Retinal pigment epithelial cell (primary cell): ENCODE results near the gene USP34.

Experiments
- DNase-seq: peaks from one replicate; pipeline ENCODE4 v3.0.0-alpha.2; 2010; ENCODE audit warnings: low read depth
- H3K4me3 ChIP-seq: 2 replicates; pipeline ENCODE4 v1.5.1; 2011; ENCODE audit warnings: mild to moderate bottlenecking, low read length, control low read depth, moderate library complexity
- CTCF ChIP-seq: conservative IDR thresholded peaks from 2 replicates; pipeline ENCODE4 v1.5.1; 2011; ENCODE audit warnings: low read depth, low read length, control low read depth, inconsistent platforms

USP34 gene

GRCh38 chr2:61277756-61278155 is 193.1 kb downstream of the USP34 start:
- TF ChIP-seq CTCF, result no peak
- no peak for DNase-seq
- no peak overlapping the region for H3K4me3 ChIP-seq

GRCh38 chr2:61275575-61276184 is 195.2 kb downstream of the USP34 start:
- DNase-seq, result no peak
- no peak for TF ChIP-seq CTCF
- no peak overlapping the region for H3K4me3 ChIP-seq

GRCh38 chr2:61272421-61273070 is 198.3 kb downstream of the USP34 start:
- no peak for DNase-seq
- TF ChIP-seq CTCF, result no peak
- no peak overlapping the region for H3K4me3 ChIP-seq

GRCh38 chr2:61268249-61268648 is 202.6 kb downstream of the USP34 start:
- DNase-seq, result no peak
- no peak overlapping the region for H3K4me3 ChIP-seq
- TF ChIP-seq CTCF, result no peak

GRCh38 chr2:61266632-61267505 is 204.0 kb downstream of the USP34 start:
- TF ChIP-seq CTCF, result no peak
- H3K4me3 ChIP-seq, result no peak overlapping the region
- no peak for DNase-seq

GRCh38 chr2:61263830-61264229 is 207.1 kb downstream of the USP34 start:
- no peak for TF ChIP-seq CTCF
- no peak overlapping the region for H3K4me3 ChIP-seq
- DNase-seq, result no peak
